ENCODE results near the gene PLA1A. TPM values are rescaled to one million over a fixed set of nuclear protein-coding genes. Genes with fewer than 3 reads are reported as not detected.

The PLA1A gene
- total and polyA plus RNA-seq, 2 donors (not counting 1 experiment from before 2014, with no cell fraction given): 0.27 to 0.28 TPM

DNA sequence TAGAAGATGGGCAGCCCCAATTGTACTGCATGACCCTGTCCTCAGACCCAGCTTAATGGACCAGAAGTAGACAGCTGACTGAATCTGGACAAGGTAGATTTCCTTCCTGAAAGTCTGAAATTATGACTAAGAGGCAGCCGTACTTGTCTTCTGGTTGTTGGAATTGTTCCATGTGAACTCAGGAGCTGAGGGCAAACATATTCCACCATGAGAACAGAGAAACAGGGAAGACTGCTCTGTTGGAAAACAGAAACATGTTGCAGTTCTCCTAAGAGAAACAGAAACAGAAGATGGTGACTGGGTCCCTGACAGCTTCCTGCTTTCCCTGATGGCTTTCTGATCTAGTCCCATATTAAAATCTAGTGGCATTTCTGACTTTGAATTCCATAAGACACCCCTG lies 38.6 kb downstream of the PLA1A start:
- DNase-seq (no peak), ATAC-seq (ENCODE audit: low read depth) (no peak)
- Mint-ChIP-seq H3K4me1 (peaks cover 24% of the 10 kb centered on the region), H3K9me3 (ENCODE audit: insufficient read depth) (peaks cover 4% of the 10 kb centered on the region), H3K27me3 (no peaks in the 10 kb centered on the region), H3K27ac (no peak overlapping the region), H3K4me3 (no peak overlapping the region)
- no peak overlapping the region for H3K4me3 ChIP-seq (ENCODE audit: control extremely low read depth in 1 of 5, extremely low read depth in 1 of 5, insufficient read depth in 1 of 5, low read depth in 2 of 5, low read length in 4 of 5)
- H2AFZ ChIP-seq (ENCODE audit: insufficient read depth, low read depth, low read length, poor library complexity, severe bottlenecking): no peak overlapping the region
- intact Hi-C loops (cut with micrococcal nuclease): no loop called here
- H3K36me3 ChIP-seq (replicated peaks in 1 of 2; ENCODE audit: control extremely low read depth in 1 of 2, control insufficient read depth in 1 of 2, extremely low read depth in 1 of 2, insufficient read depth in 2 of 2, low read length in 1 of 2): no peaks in the 10 kb centered on the region
- 83% methylated on average over 1 of the region's 1 CpG for WGBS (ENCODE audit: insufficient coverage)
- TF ChIP-seq EZH2 (IDR thresholded peaks at IDR 0.05; ENCODE audit: borderline replicate concordance, insufficient read depth, low read depth, low read length, poor library complexity, severe bottlenecking): no peak
- TF ChIP-seq, protein P1, sequence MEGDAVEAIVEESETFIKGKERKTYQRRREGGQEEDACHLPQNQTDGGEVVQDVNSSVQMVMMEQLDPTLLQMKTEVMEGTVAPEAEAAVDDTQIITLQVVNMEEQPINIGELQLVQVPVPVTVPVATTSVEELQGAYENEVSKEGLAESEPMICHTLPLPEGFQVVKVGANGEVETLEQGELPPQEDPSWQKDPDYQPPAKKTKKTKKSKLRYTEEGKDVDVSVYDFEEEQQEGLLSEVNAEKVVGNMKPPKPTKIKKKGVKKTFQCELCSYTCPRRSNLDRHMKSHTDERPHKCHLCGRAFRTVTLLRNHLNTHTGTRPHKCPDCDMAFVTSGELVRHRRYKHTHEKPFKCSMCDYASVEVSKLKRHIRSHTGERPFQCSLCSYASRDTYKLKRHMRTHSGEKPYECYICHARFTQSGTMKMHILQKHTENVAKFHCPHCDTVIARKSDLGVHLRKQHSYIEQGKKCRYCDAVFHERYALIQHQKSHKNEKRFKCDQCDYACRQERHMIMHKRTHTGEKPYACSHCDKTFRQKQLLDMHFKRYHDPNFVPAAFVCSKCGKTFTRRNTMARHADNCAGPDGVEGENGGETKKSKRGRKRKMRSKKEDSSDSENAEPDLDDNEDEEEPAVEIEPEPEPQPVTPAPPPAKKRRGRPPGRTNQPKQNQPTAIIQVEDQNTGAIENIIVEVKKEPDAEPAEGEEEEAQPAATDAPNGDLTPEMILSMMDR (IDR thresholded peaks at IDR 0.05): no peak
- no peak overlapping the region for H3K4me2 ChIP-seq (replicated peaks; ENCODE audit: low read depth, low read length, poor library complexity, severe bottlenecking)
- no peak overlapping the region for H3K27ac ChIP-seq (ENCODE audit: low read length in 2 of 2)
- peaks cover 16 to 20% of the 10 kb centered on the region in 2 donors for H3K4me1 ChIP-seq (ENCODE audit: control insufficient read depth in 2 of 2, insufficient read depth in 2 of 2, low read length in 2 of 2)
- CTCF ChIA-PET: no interaction called here
- no peak overlapping the region for H3K9ac ChIP-seq (ENCODE audit: low read length)
- H3K79me2 ChIP-seq (ENCODE audit: control insufficient read depth, insufficient read depth, low read length): no peaks in the 10 kb centered on the region
- no peaks in the 10 kb centered on the region for H3K27me3 ChIP-seq (replicated peaks in 1 of 4; ENCODE audit: control extremely low read depth in 1 of 4, control insufficient read depth in 3 of 4, insufficient read depth in 4 of 4, low read length in 3 of 4)
- H4K20me1 ChIP-seq (ENCODE audit: control insufficient read depth, insufficient read depth, low read length, poor library complexity, severe bottlenecking): no peaks in the 10 kb centered on the region
- POLR2A ChIA-PET: no interaction called here
- no peaks in the 10 kb centered on the region for H3K9me3 ChIP-seq (ENCODE audit: control extremely low read depth in 1 of 3, control insufficient read depth in 2 of 3, insufficient read depth in 1 of 3, low read length in 2 of 3)

DNA sequence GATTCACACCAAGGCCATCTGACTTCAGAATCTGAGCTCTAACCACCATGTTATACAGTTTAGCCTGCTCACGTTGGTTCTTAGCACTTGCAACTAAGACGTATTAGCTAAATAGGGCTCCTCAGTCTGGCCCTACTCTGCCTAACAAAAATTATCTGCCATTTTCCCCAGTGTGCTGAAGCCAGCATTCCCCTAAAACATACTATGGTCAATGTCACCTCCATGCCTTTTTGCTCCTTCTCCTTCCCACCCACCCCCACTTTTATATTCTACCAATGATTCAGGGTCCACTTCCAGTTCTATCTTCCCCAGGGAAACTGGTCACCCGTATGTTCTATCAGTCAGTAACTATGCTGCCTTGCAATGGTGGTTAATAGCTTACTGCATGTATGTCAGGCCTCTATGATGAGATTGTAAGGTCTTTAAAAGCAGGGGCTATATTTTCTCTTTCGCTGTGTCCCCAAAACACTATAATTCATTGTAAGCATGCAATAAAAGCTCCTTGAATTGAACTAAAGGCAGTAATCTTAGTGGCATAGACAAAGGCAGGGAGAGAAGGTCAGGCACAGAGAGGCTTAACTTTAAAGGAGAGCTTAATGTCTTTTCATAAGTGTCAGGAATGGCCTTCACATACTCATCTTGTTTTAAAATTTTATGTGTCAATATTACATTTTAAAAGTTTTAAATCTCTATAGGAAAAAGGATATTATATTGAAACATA lies 39.4 kb downstream of the PLA1A start:
- intact Hi-C loops (cut with micrococcal nuclease): no loop called here
- Mint-ChIP-seq H3K27me3 (no peaks in the 10 kb centered on the region), H3K9me3 (ENCODE audit: insufficient read depth) (peaks cover 4% of the 10 kb centered on the region), H3K27ac (no peak overlapping the region), H3K4me3 (no peak overlapping the region), H3K4me1 (peaks cover 24% of the 10 kb centered on the region)
- Histone ChIP-seq H3K4me1 (ENCODE audit: control insufficient read depth in 2 of 2, insufficient read depth in 2 of 2, low read length in 2 of 2) (peaks cover 16 to 20% of the 10 kb centered on the region in 2 donors), H3K4me3 (ENCODE audit: control extremely low read depth in 1 of 5, extremely low read depth in 1 of 5, insufficient read depth in 1 of 5, low read depth in 2 of 5, low read length in 4 of 5) (no peak overlapping the region), H3K9me3 (ENCODE audit: control extremely low read depth in 1 of 3, control insufficient read depth in 2 of 3, insufficient read depth in 1 of 3, low read length in 2 of 3) (no peaks in the 10 kb centered on the region), H2AFZ (ENCODE audit: insufficient read depth, low read depth, low read length, poor library complexity, severe bottlenecking) (no peak overlapping the region), H3K79me2 (ENCODE audit: control insufficient read depth, insufficient read depth, low read length) (no peaks in the 10 kb centered on the region), H3K36me3 (replicated peaks in 1 of 2; ENCODE audit: control extremely low read depth in 1 of 2, control insufficient read depth in 1 of 2, extremely low read depth in 1 of 2, insufficient read depth in 2 of 2, low read length in 1 of 2) (peaks cover 0 to 2% of the 10 kb centered on the region in 2 experiments), H4K20me1 (ENCODE audit: control insufficient read depth, insufficient read depth, low read length, poor library complexity, severe bottlenecking) (no peaks in the 10 kb centered on the region), H3K27ac (ENCODE audit: low read length in 2 of 2) (no peak overlapping the region), H3K9ac (ENCODE audit: low read length) (no peak overlapping the region), H3K27me3 (replicated peaks in 1 of 4; ENCODE audit: control extremely low read depth in 1 of 4, control insufficient read depth in 3 of 4, insufficient read depth in 4 of 4, low read length in 3 of 4) (no peaks in the 10 kb centered on the region), H3K4me2 (replicated peaks; ENCODE audit: low read depth, low read length, poor library complexity, severe bottlenecking) (no peak overlapping the region)
- 86% methylated on average over 2 of the region's 4 CpGs for WGBS (ENCODE audit: insufficient coverage)
- no peak for DNase-seq
- TF ChIP-seq EZH2 (IDR thresholded peaks at IDR 0.05; ENCODE audit: borderline replicate concordance, insufficient read depth, low read depth, low read length, poor library complexity, severe bottlenecking): no peak
- TF ChIP-seq, protein P1 (IDR thresholded peaks at IDR 0.05): no peak
- ChIA-PET POLR2A (no interaction called here), CTCF (no interaction called here)
- no peak for ATAC-seq (ENCODE audit: low read depth)
